Psoas muscle (tissue), 8 donors: ENCODE results near the gene CSAG3. TPM values are rescaled to one million over a fixed set of nuclear protein-coding genes. Genes with fewer than 3 reads are reported as not detected.
"Not testable (repeated sequence)": the region's sequence is repeated elsewhere in the genome, so short reads cannot be mapped to it uniquely, and the experiment has no call there.

Source experiments
- ATAC-seq, 4 donors: fragments of 200-7000 bp; cut with Tn5 transposase; one replicate each; pipeline ENCODE4 v1.9.1; 2020; ENCODE audit warnings: moderate library complexity in 3 of 4, mild to moderate bottlenecking in 2 of 4
- DNase-seq, 2 donors: peaks; one replicate each; pipeline ENCODE4 v3.0.0-alpha.2; 2020
- H3K27ac ChIP-seq: fragments of 200-600 bp; one replicate; pipeline ENCODE4 v1.8.0; 2022
- H3K27me3 ChIP-seq, 3 donors: fragments of 200-600 bp in 1 of 3; one replicate each; pipeline versions ENCODE4 v1.6.1 to v1.8.0; 2013 to 2022; ENCODE audit warnings: low read length in 2 of 3, mild to moderate bottlenecking in 2 of 3, moderate library complexity in 1 of 3; ENCODE audit not compliant: insufficient read depth in 3 of 3
- H3K36me3 ChIP-seq, 2 donors: fragments of 200-600 bp in 1 of 2; one replicate each; pipeline versions ENCODE4 v1.6.1 to v1.8.0; 2013 to 2022; ENCODE audit warnings: low read depth in 1 of 2, mild to moderate bottlenecking in 1 of 2, moderate library complexity in 1 of 2; ENCODE audit not compliant: insufficient read depth in 1 of 2
- H3K4me1 ChIP-seq: fragments of 200-600 bp; one replicate; pipeline ENCODE4 v1.8.0; 2022
- H3K4me3 ChIP-seq: fragments of 200-600 bp; one replicate; pipeline ENCODE4 v1.8.0; 2022; ENCODE audit warnings: mild to moderate bottlenecking
- H3K9me3 ChIP-seq: fragments of 200-600 bp; one replicate; pipeline ENCODE4 v1.8.0; 2022
- CTCF ChIP-seq: fragments of 200-600 bp; IDR thresholded peaks from one replicate; pipeline ENCODE4 v1.8.0; 2022; ENCODE audit warnings: antibody characterized with exemption
- WGBS, 3 donors: extraction: QIAGEN DNeasy Blood & Tissue Kit; methylation state at CpG; one replicate each; pipeline versions ENCODE4 v1.1.6 to v1.1.7; 2013; 5-methylcytosine and 5-hydroxymethylcytosine counted together
- intact Hi-C, 2 donors: fragments of 100-400 bp; cut with DNase I; formaldehyde crosslinking; loops; one replicate each; pipeline versions ENCODE4 v1.11.0 to v1.14.2; 2022
- polyA plus RNA-seq, 3 donors: library from polyadenylated mRNA; stranded (reverse); fragments of 200-250 nt; gene quantifications; one replicate each; pipeline ENCODE4 v1.2.3, GENCODE V29; 2013
- total RNA-seq, 4 donors: library from RNA; stranded (reverse); fragmentation: NEBNext Ultra II Directional in 2 of 4; extraction: Animal tissue kit (Norgen Biotek cat#: 25700) in 2 of 4; gene quantifications; one replicate each; pipeline versions ENCODE4 v1.2.1 to v1.2.4, GENCODE V29; 2021 to 2023
- donor health status: healthy with polysubstance abuse.
- donor health status: DM: no; HTN: no; CAD: no; lungs with moderate emphysema.
- donor health status: Bipolar disorder and iron deficiency.
- donor health status: healthy.
- donor health status: DM: yes; HTN: yes; CAD: no.
- donor health status: DM: no; HTN: no; CAD: no.
- donor health status: DM: no; HTN: no; CAD: no.
- donor health status: DM: yes; HTN: yes; CAD: no.

Gene CSAG3
- total and polyA plus RNA-seq, 7 donors = not detected

GRCh38 chrX:152735101-152735500 is 23.9 kb upstream of the CSAG3 start:
- ATAC-seq (no peak), DNase-seq (peak in 1 of 2 donors; percentile 7)
- Histone ChIP-seq H3K4me1 (no peaks in the 10 kb centered on the region), H3K9me3 (no peaks in the 10 kb centered on the region), H3K4me3 (no peak overlapping the region), H3K27me3 (no peaks in the 10 kb centered on the region), H3K27ac (no peak overlapping the region), H3K36me3 (no peaks in the 10 kb centered on the region)
- TF ChIP-seq CTCF = no peak
- 54 to 91% (median 66%) methylated on average over 2 of the region's 2 CpGs for WGBS, 3 donors
- intact Hi-C loops = no loop called here

GRCh38 chrX:152735860-152736511 is 23.0 kb upstream of the CSAG3 start:
- no peaks in the 10 kb centered on the region for H3K9me3 ChIP-seq
- TF ChIP-seq CTCF = no peak
- ATAC-seq (no peak), DNase-seq (peak in 1 of 2 donors; percentile 30)
- H3K4me1 ChIP-seq = no peaks in the 10 kb centered on the region
- H3K36me3 ChIP-seq = no peaks in the 10 kb centered on the region
- no peaks in the 10 kb centered on the region for H3K27me3 ChIP-seq
- no peak overlapping the region for H3K27ac ChIP-seq
- intact Hi-C loops = no loop called here
- no peak overlapping the region for H3K4me3 ChIP-seq
- WGBS, 3 donors = 87 to 90% (median 88%) methylated on average over 12 of the region's 12 CpGs

DNA sequence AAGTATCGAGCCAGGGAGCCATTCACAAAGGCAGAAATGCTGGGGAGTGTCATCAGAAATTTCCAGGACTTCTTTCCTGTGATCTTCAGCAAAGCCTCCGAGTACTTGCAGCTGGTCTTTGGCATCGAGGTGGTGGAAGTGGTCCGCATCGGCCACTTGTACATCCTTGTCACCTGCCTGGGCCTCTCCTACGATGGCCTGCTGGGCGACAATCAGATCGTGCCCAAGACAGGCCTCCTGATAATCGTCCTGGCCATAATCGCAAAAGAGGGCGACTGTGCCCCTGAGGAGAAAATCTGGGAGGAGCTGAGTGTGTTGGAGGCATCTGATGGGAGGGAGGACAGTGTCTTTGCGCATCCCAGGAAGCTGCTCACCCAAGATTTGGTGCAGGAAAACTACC is 22.5 kb upstream of the CSAG3 start:
- DNase-seq = peak in 1 of 2 donors; percentile 8
- H3K4me1 ChIP-seq, H3K27ac ChIP-seq, H3K36me3 ChIP-seq, intact Hi-C loops, H3K27me3 ChIP-seq, H3K9me3 ChIP-seq, ATAC-seq, H3K4me3 ChIP-seq: not testable (repeated sequence)
- 80 to 87% (median 86%) methylated on average over 12 of the region's 12 CpGs for WGBS, 3 donors

DNA sequence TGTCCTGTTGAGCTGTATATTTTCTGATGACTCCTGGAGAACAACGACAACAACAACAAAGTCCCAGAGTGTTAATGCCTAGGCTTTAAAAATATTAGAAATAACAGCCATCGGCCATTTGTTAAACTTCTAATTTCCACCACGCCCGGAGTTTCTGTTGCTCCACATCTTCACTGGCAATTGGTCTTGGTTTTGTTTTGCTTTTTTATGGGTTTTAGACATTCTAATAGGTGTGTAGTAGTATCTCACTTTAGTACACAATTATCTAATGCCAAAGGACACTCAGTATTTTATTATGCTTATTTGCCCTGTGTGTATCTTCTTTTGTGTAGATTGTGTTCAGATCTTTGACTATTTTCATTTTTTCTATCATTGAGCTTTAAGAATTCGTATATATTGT is 20.5 kb upstream of the CSAG3 start:
- 81 to 88% (median 82%) methylated on average over 5 of the region's 5 CpGs for WGBS, 3 donors
- ATAC-seq (no peak), DNase-seq (no peak)
- H3K4me3 ChIP-seq = no peak overlapping the region
- no peaks in the 10 kb centered on the region for H3K9me3 ChIP-seq
- H3K27ac ChIP-seq = no peak overlapping the region
- no peak for TF ChIP-seq CTCF
- intact Hi-C loops = no loop called here
- H3K36me3 ChIP-seq = no peaks in the 10 kb centered on the region
- no peaks in the 10 kb centered on the region for H3K4me1 ChIP-seq
- H3K27me3 ChIP-seq = no peaks in the 10 kb centered on the region

GRCh38 chrX:152753686-152754650 is 5.0 kb upstream of the CSAG3 start, which contains the start of gene MAGEA2:
Gene MAGEA2 (minus strand): TSS chrX:152753842. CDS start chrX:152751363, 2,479 bp downstream.
- ATAC-seq, intact Hi-C loops, DNase-seq, H3K9me3 ChIP-seq, H3K36me3 ChIP-seq, H3K4me3 ChIP-seq, H3K4me1 ChIP-seq, H3K27me3 ChIP-seq, H3K27ac ChIP-seq: not testable (repeated sequence)
- no CpG with 5 or more reads among the region's 35 CpGs for WGBS, 3 donors

DNA sequence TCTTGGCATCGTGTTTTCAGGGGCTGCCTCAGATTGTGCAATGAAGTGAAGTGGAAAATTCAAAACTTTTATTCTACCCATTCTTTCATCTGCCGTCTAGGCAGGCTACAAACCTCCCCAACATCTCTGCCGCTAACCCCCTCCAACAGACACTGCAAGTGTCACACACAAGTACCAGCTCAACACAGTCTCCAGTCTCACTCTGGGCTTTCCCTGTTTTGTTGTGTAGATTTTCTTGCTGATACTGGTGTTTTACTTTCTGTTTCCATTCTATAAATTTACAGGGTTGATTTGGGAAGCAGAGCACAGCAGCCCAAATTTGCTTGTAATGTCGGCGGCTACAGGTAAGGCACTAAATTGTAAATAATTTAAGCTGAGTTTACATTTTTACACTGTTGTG is 4.1 kb upstream of the CSAG3 start:
- H3K27ac ChIP-seq, H3K9me3 ChIP-seq, DNase-seq, intact Hi-C loops, H3K36me3 ChIP-seq, ATAC-seq, H3K27me3 ChIP-seq, H3K4me3 ChIP-seq, H3K4me1 ChIP-seq: not testable (repeated sequence)
- WGBS, 3 donors = no CpG with 5 or more reads among the region's 5 CpGs

GRCh38 chrX:152759544-152759943 is 526 bp downstream of the CSAG3 start:
- H3K36me3 ChIP-seq, H3K4me1 ChIP-seq, H3K4me3 ChIP-seq, ATAC-seq, DNase-seq, H3K27ac ChIP-seq, H3K9me3 ChIP-seq, H3K27me3 ChIP-seq, intact Hi-C loops: not testable (repeated sequence)
- WGBS, 3 donors = 66 to 94% methylated on average over 2 to 3 of the region's 7 CpGs; no CpG with 5 or more reads in 1 of the 3 donors

DNA sequence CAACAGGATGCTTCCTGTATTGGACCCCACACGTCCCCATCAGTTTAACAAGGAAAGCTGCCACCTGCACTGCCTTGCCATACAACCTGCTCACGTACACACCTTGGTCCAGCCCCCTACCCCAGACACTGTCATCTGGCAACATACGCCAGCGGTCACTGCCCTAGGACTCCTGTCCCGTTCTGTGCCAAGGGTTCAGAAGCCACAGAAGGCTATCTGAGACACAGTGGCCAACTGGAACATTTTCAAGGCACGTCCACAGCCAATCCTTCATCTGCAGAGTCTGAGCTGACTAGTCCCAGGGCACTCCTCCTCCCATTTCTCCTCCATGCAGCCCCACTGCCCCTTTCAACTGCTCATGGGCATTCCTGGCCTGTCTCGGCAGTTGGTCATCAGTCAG is 2.6 kb downstream of the CSAG3 start:
- H3K4me3 ChIP-seq, H3K9me3 ChIP-seq, H3K4me1 ChIP-seq, H3K27ac ChIP-seq, H3K36me3 ChIP-seq, intact Hi-C loops, DNase-seq, H3K27me3 ChIP-seq, ATAC-seq: not testable (repeated sequence)
- WGBS, 3 donors = 54 to 87% (median 83%) methylated on average over 1 to 3 of the region's 7 CpGs
